ENCODE measurements around the gene RNF8. TPM values are rescaled to one million over a fixed set of nuclear protein-coding genes. Genes with fewer than 3 reads are reported as not detected.

The RNF8 gene
- total RNA-seq, 1 experiment from 2014 or later, result 35.9 TPM

- Mint-ChIP-seq H3K27me3 (ENCODE audit: low read depth) (no peaks in the 10 kb centered on the region), H3K36me3 (peaks cover 6% of the 10 kb centered on the region), H3K4me1 (peaks cover 17% of the 10 kb centered on the region), H3K9me3 (no peaks in the 10 kb centered on the region), H3K4me3 (no peak overlapping the region), H3K27ac (no peak overlapping the region)
- no peak for ATAC-seq
- no peak for DNase-seq (ENCODE audit: low spot score)
- TF ChIP-seq SMAD3 (CRISPR knock-in tag; IDR thresholded peaks at IDR 0.05; ENCODE audit: borderline replicate concordance) (no peak), HMGXB4 (CRISPR knock-in tag; IDR thresholded peaks at IDR 0.05) (no peak), ELF4 (CRISPR knock-in tag; IDR thresholded peaks at IDR 0.05; ENCODE audit: low read depth) (no peak), SP1 (CRISPR knock-in tag; conservative IDR thresholded peaks at IDR 0.05) (no peak)
- POLR2A ChIA-PET, result no interaction called here
- CTCF ChIA-PET, result no interaction called here
These were observed 81.6 kb downstream of the RNF8 start for GRCh38 chr6:37435373-37435772.

- Mint-ChIP-seq H3K4me1 (peaks cover 17% of the 10 kb centered on the region), H3K4me3 (no peak overlapping the region), H3K36me3 (peaks cover 6% of the 10 kb centered on the region), H3K9me3 (no peaks in the 10 kb centered on the region), H3K27me3 (ENCODE audit: low read depth) (no peaks in the 10 kb centered on the region), H3K27ac (no peak overlapping the region)
- no peak for TF ChIP-seq ZSCAN18 (CRISPR knock-in tag; IDR thresholded peaks at IDR 0.05)
- TF ChIP-seq ZNF263 (CRISPR knock-in tag; IDR thresholded peaks at IDR 0.05; ENCODE audit: low read depth), result no peak
- no peak for TF ChIP-seq SMAD3 (CRISPR knock-in tag; IDR thresholded peaks at IDR 0.05; ENCODE audit: borderline replicate concordance)
- no peak for TF ChIP-seq MXD4 (CRISPR knock-in tag; IDR thresholded peaks at IDR 0.05; ENCODE audit: borderline replicate concordance)
- DNase-seq (ENCODE audit: low spot score), result no peak
- POLR2A ChIA-PET, result no interaction called here
- ATAC-seq, result no peak
- CTCF ChIA-PET, result no interaction called here
These were observed 82.0 kb downstream of the RNF8 start for GRCh38 chr6:37435816-37436215.

- Mint-ChIP-seq H3K9me3 (no peaks in the 10 kb centered on the region), H3K27me3 (ENCODE audit: low read depth) (no peaks in the 10 kb centered on the region), H3K4me3 (no peak overlapping the region), H3K36me3 (peaks cover 8% of the 10 kb centered on the region), H3K4me1 (peaks cover 6% of the 10 kb centered on the region), H3K27ac (no peak overlapping the region; the same call in 1 of the 2 replicates)
- TF ChIP-seq ZNF232 (CRISPR knock-in tag; IDR thresholded peaks at IDR 0.05) (no peak), IRF2 (CRISPR knock-in tag; IDR thresholded peaks at IDR 0.05; ENCODE audit: borderline replicate concordance, low read depth) (no peak), ZNF317 (CRISPR knock-in tag; IDR thresholded peaks at IDR 0.05; ENCODE audit: borderline replicate concordance, low read depth) (no peak), USF1 (CRISPR knock-in tag; IDR thresholded peaks at IDR 0.05) (no peak), FOXP4 (CRISPR knock-in tag; IDR thresholded peaks at IDR 0.05) (no peak), NFATC4 (CRISPR knock-in tag; IDR thresholded peaks at IDR 0.05) (no peak)
- ChIA-PET POLR2A (no interaction called here), CTCF (interaction anchor here (0.8 kb wide), 1 partner anchor 21 kb away, joined by 4 read pairs; no protein-coding TSS in a partner anchor)
- no peak for ATAC-seq
- DNase-seq (ENCODE audit: low spot score), result no peak
These were observed 85.1 kb downstream of the RNF8 start for GRCh38 chr6:37438930-37439329.

- no peak for ATAC-seq
- POLR2A ChIA-PET, result no interaction called here
- no peaks in the 10 kb centered on the region for H3K9me3 Mint-ChIP-seq
- no peak for TF ChIP-seq TEAD4 (CRISPR knock-in tag; IDR thresholded peaks at IDR 0.05)
- TF ChIP-seq ZNF232 (CRISPR knock-in tag; IDR thresholded peaks at IDR 0.05), result no peak
- no peak for TF ChIP-seq USF1 (CRISPR knock-in tag; IDR thresholded peaks at IDR 0.05)
- TF ChIP-seq ATF6 (CRISPR knock-in tag; IDR thresholded peaks at IDR 0.05), result no peak
- TF ChIP-seq JAZF1 (CRISPR knock-in tag; IDR thresholded peaks at IDR 0.05), result no peak
- no peak for TF ChIP-seq ATF3 (CRISPR knock-in tag; conservative IDR thresholded peaks at IDR 0.05)
- TF ChIP-seq USF2 (CRISPR knock-in tag; IDR thresholded peaks at IDR 0.05), result no peak
- no peak for TF ChIP-seq FOXK1 (CRISPR knock-in tag; IDR thresholded peaks at IDR 0.05)
These were observed 87.9 kb downstream of the RNF8 start for GRCh38 chr6:37441651-37442050.

More at GRCh38 chr6:37441651-37442050, 87.9 kb downstream of the RNF8 start:
- H3K4me3 Mint-ChIP-seq, result no peak overlapping the region
- H3K36me3 Mint-ChIP-seq, result peaks cover 27% of the 10 kb centered on the region
- H3K27me3 Mint-ChIP-seq (ENCODE audit: low read depth), result no peaks in the 10 kb centered on the region
- no peaks in the 10 kb centered on the region for H3K4me1 Mint-ChIP-seq
- CTCF ChIA-PET, result no interaction called here
- H3K27ac Mint-ChIP-seq, result no peak overlapping the region
- no peak for DNase-seq (ENCODE audit: low spot score)

Measured in WTC11 (cell line).